Erythroblast (primary cell): ENCODE measurements around the gene ZMYND11.
"Not testable (repeated sequence)": the region's sequence is repeated elsewhere in the genome, so short reads cannot be mapped to it uniquely, and the experiment has no call there.

Experiments used
- DNase-seq, 2 experiments: peaks; one replicate each; lab custom pipeline; 2025; lab: John Stamatoyannopoulos, UW
- GATA1 ChIP-seq: IDR thresholded peaks from 2 replicates; pipeline ENCODE4 v1.6.1; 2011; ENCODE audit warnings: low read depth, mild to moderate bottlenecking, control low read depth, low read length, moderate library complexity
- POLR2A ChIP-seq: IDR thresholded peaks from 2 replicates; pipeline ENCODE4 v1.6.1; 2011; ENCODE audit warnings: mild to moderate bottlenecking, low read length

The ZMYND11 gene

DNA sequence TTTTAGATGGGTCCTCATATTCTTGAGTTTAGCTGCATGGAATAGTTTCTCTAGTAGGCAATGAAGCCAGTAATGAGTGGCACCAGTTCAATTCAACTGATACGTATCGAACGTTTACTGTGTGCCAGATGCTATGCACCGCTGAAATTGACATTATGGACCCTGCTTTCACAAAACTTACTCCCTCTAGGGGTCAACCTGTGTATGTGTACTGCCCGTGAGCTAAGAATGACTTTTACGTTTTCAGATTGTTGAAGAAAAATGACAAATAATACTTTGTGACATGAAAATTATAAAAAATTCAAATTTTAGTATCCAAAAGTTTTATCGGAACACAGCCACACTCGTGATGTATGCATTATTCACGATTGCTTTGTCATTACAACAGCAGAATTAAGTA is 95.5 kb downstream of the ZMYND11 start:
- peak; percentile 25 to 31 for DNase-seq
- TF ChIP-seq GATA1: no peak
- TF ChIP-seq POLR2A: no peak

DNA sequence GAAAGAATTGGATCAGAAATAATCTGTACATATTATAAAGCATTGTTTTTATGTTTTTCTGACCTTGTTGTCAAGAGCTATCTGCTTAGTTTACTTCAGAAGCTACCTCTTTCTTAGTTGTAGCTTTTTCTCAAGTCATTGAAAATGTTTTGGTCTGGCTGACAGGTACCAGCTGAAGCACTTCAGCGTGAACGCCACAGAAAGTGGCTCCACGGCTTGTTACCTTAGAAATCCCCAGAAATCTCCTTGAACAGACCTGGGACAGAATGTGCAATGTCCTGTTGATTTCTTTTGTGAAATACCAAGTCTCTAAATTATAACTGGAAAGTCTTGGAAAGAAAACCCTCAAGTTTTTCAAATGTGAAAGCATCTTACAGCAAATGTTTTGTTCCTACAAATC is 96.8 kb downstream of the ZMYND11 start:
- no peak for TF ChIP-seq GATA1
- TF ChIP-seq POLR2A: no peak
- DNase-seq: no peak

DNA sequence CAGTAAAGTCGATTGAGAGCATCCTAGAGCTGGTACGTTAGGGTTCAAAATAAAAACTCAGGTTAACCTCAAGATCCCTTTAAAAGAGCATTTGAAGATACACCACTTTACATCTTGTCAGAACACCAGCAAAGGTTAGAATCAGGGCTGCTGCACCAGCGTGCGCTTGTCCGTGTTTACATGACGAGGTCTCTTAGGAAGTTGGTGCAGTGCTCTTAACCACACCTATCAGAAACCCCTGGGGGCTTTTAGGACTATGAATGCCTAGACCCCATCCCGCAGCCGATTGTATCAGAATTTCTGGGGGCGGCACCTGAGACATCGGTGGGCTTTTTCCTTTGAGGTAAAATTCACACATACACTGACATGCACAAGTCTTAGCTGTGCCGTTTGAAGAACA is 97.6 kb downstream of the ZMYND11 start:
- DNase-seq: no peak
- TF ChIP-seq GATA1: no peak
- TF ChIP-seq POLR2A: no peak

DNA sequence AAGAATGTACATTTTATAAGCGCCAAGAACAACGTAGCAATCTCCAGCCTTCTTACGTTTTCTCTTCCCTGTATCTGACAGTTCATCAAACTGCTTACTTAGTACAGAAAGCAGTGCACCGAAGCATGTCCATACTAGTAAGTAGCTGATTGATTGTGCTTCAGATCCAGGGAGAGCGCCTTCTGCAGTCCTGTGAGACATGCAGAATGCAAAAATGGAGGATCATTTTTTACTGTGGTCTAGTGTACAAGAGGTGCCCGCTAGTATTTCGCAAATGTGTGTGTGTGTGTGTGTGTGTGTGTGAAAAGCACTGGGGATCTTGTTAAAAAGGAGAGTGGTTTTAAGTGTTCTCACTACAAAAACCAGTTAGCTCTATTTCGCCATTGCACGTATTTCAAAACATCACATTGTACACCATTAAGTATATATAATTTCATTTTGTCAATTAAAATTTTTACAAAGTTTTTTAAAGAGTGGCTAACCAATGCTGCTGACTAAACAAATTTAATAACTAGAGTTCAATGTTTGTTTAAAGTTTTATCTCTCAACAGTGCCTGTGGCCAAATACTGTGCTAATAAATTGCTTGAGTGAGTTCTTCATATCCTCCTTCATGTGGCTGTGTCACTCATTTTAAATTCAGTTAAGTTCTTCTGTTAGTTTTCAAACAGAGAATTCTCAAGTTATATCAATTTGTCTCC is 99.6 kb downstream of the ZMYND11 start:
- DNase-seq: no peak
- TF ChIP-seq POLR2A (no peak), GATA1 (no peak)

DNA sequence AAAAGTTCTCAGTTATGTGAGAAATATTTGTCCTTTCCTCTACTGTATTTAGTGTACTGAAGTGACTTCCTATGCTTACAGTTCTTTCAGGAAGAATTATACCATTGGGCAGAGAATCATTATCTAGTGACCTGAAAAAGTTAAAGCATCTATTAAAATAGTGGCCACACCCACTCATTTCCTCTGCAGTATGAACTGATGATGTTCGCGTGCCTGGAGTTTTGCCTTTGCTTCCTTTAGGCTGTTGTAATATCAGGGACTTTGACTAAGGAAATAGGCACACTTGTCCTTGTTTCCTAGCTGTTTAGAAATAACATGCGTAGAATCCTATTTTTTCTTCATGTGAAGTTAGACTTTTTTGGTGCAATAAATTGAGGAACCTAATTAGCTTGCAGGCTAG is 100.7 kb downstream of the ZMYND11 start:
- DNase-seq: no peak
- TF ChIP-seq POLR2A (no peak), GATA1 (no peak)

DNA sequence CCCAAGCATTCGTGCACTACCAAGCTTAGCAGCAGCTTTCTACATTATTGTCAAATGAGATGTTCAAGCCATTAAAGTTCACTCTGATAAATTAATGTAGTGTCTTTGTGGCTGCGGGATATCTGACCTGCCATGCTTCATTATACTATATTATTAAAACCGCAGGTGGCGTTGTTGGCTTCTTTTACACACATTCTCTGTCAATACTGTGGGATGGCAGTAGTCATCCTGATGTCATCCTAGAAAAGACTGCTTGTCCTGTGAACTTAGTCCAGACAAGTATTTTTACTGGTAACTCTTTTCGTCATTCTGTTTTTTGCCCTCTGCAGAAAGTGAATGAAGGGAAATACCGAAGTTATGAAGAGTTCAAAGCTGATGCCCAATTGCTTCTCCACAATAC is 103.9 kb downstream of the ZMYND11 start:
- no peak for DNase-seq
- no peak for TF ChIP-seq GATA1
- no peak for TF ChIP-seq POLR2A

DNA sequence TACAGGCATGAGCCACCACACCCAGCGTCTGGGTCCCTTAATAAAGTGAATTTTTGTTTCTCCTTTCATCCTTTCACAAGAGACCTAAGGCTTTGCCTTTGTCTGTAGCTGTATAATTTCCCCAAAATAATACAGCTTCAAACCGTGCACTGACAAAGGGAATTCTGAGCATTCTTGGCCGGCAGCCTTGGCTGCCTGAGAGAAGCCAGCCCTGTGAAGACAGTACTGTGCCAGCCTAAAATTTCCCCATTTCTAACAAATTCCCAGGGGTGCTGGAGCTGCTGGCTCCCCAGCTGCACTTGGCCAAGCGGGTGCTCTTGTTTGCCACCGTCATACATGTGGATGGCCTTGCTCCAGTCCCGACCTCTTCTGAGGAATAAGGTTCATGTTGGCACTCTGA is 106.2 kb downstream of the ZMYND11 start:
- no peak for TF ChIP-seq POLR2A
- TF ChIP-seq GATA1: no peak
- DNase-seq: no peak

DNA sequence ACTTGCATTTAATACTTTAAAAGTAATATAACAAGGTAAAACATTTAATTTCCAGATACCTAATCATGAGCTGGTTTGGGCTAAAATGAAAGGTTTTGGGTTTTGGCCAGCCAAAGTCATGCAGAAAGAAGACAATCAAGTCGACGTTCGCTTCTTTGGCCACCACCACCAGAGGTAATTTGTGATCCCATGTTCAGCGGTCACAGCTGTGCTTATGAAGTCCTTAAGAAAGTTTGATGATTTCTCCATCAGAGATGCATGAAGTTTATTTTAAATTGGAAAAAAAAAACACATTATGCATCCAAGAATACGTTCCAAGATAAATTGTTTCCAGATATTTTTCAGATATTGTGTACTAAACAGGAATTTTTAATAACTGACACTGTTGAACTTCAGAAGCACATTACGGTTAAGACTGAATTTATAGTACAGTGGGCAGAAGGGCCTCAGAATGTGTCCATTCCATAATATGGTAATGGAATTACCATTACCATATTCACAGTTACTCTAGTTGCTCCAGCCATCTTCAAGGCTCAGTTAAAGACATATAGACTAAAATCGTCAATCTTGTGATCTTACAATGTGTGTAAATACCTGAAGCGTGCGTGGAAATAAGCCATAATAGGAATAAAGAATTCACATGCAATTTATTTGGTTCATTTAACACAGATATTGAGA is 106.8 kb downstream of the ZMYND11 start:
- no peak for DNase-seq
- TF ChIP-seq POLR2A: no peak
- TF ChIP-seq GATA1: no peak

DNA sequence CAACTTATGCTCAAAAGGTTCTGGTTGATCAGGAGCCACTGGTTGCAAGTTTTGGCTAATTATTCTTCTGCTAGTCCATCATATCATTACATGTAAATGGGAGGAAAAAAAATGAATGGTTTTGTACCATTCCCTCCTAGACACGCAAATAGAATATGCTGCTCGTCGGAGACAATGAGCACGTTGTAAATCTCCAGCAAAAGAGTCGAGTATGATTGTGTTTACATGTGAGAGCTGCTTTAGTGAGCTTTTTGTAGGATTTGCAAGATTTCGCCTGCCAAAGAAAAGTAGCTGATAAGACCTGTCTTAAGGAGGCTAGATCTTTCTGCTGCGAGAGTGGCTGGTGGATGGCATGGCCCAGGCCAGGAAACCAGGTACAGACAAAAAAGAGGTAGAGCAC is 109.0 kb downstream of the ZMYND11 start:
- TF ChIP-seq POLR2A (no peak), GATA1 (no peak)
- no peak for DNase-seq

DNA sequence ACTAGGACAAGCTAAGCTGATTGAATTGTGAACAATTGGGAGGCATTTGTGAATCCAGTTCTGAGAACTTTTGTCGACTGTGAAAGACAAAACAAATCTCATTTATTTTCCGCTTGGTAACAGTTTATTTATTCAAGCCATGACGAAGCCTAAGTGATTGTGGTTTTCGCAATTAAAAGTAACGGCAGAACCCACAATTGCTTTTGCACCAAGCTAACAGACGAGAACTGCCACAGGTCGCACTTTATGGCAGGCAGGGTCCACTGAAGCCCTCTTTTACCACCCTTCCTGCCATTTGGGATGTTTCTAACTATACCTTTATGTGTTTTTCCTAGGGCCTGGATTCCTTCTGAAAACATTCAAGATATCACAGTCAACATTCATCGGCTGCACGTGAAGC is 111.2 kb downstream of the ZMYND11 start:
- DNase-seq: no peak
- TF ChIP-seq POLR2A (no peak), GATA1 (no peak)

DNA sequence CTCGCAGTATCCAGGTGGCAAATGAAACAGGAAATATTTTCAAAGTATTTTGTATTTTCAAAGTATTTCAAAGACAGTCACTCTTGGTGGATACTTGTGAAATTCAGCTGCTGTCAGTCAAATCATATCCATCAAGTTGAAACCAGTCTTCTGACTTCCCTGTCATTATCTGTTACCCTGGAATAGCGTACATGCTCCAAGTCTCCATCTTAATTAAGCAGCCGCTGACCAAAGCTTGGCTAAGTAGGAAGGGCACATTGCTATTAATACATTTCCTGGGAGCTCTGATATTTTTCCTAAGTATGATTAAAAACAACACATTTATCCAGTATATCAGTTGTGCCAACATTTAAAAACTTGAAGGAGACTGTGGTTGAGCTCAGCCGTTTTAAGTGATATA is 112.2 kb downstream of the ZMYND11 start:
- TF ChIP-seq POLR2A (no peak), GATA1 (no peak)

DNA sequence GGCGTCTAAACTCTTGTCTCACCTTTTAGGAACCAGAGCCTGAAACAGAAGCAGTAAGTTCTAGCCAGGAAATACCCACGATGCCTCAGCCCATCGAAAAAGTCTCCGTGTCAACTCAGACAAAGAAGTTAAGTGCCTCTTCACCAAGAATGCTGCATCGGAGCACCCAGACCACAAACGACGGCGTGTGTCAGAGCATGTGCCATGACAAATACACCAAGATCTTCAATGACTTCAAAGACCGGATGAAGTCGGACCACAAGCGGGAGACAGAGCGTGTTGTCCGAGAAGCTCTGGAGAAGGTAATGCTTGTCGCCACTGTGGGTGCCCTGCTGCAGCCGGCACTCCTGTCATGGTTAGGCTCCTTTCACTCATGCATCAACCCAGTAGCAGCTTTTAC is 113.1 kb downstream of the ZMYND11 start:
- TF ChIP-seq POLR2A: no peak
- no peak for TF ChIP-seq GATA1

More for the DNA sequence above, 112.2 kb downstream of the ZMYND11 start:
- DNase-seq: no peak

DNA sequence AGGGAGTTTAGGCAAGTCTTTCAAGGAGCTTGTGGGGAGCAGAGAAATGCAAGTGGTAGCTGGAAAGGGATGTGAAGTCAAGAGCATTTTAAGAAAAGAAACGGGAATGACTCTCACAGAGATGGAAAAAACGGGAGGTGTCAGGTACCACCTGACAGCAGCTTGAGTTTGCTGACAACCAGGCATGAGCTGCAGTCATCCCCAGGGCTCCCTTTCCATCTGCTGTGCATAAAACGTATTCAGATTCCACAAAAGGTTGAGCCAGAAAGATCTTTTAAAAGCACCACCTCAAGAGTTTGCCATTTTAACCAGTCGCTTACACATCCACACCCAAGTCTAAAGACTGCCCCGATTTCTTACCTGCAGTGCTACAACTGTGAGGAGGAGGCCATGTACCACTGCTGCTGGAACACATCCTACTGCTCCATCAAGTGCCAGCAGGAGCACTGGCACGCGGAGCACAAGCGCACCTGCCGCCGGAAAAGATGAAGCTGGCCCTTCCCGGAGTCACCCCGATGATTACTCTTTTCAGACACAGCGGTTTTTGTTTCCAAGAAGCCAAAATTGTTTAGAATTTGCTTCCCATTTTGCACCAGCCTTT is 116.8 kb downstream of the ZMYND11 start:
- DNase-seq: no peak
- TF ChIP-seq POLR2A (no peak), GATA1 (no peak)

More for the DNA sequence above, 113.1 kb downstream of the ZMYND11 start:
- no peak for DNase-seq

DNA sequence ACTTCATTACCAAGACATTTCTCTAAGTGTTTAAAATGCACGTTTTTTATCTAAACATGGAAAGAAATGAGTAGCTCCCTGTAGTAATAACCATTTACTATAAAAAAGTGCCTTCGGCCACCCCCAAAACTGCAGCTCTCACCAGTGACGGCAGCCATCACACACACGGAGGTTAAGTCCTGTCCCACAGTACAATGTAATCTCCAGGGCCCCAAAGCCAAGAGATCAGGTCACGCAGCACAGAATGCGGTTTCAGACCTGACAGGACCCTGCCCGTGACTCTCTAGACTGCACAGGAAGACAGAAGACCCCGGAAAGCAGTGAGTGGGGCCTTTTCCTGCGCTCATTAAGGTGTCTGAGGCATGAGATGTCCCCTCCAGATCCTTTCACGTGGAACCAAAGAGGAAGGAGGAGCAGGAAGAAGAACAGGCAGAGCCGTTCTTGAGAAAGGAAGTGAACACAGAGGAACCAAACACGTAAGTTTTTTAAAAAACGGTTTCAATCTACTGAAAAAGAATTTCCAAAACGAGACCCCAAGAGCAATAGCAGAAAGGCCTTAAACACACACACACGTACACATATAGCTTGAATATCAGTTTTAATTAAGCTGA is 125.7 kb downstream of the ZMYND11 start:
- TF ChIP-seq POLR2A: no peak
- DNase-seq: no peak

DNA sequence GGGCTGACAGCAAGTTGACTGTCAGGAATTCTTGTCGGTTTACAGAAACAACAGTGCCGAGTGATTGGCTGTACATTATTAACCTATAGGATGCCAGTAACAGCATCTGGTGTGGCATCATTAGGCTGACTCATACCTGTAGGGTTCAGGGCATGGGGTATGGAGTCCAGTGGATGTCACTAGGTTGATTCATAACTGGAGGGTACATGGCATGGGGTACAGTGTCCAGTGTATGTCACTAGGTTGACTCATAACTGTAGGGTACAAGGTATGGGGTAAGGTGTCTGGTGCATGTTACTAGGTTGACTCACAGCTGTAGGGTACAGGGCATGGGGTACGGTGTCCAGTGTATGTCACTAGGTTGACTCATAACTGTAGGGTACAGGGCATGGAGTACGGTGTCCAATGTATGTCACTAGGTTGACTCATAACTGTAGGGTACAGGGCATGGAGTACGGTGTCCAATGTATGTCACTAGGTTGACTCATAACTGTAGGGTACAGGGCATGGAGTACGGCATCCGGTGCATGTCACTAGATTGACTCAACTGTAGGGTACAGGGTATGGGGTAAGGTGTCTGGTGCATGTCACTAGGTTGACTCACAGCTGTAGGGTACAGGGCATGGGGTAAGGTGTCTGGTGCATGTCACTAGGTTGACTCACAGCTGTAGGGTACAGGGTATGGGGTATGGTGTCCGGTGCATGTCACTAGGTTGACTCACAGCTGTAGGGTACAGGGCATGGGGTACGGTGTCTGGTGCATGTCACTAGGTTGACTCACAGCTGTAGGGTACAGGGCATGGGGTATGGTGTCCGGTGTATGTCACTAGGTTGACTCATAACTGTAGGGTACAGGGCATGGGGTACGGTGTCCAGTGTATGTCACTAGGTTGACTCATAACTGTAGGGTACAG is 129.2 kb downstream of the ZMYND11 start:
- DNase-seq: not testable (repeated sequence)

DNA sequence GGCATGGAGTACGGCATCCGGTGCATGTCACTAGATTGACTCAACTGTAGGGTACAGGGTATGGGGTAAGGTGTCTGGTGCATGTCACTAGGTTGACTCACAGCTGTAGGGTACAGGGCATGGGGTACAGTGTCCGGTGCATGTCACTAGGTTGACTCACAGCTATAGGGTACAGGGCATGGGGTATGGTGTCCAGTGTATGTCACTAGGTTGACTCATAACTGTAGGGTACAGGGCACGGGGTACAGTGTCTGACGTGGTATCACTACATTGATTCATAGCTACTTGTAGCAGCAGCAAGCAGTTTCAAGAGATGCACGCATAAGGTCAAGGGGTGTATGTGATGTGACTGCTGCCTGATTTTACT is 129.8 kb downstream of the ZMYND11 start:
- DNase-seq: not testable (repeated sequence)

DNA sequence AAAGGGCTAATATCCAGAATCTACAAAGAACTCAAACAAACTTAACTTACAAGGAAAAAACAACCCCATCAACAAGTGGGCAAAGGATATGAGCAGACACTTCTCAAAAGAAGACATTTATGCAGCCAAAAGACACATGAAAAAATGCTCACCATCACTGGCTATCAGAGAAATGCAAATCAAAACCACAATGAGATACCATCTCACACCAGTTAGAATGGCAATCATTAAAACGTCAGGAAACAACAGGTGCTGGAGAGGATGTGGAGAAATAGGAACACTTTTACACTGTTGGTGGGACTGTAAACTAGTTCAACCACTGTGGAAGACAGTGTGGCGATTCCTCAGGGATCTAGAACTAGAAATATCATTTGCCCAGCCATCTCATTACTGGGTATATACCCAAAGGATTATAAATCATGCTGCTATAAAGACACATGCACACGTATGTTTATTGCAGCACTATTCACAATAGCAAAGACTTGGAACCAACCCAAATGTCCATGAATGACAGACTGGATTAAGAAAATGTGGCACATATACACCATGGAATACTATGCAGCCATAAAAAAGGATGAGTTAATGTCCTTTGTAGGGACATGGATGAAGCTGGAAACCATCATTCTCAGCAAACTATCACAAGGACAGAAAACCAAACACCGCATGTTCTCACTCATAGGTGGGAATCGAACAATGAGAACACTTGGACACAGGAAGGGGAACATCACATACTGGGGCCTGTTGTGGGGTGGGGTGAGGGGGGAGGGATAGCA is 130.7 kb downstream of the ZMYND11 start:
- not testable (repeated sequence) for DNase-seq
